CD4-positive, alpha-beta memory T cell (primary cell): ENCODE data around the gene STAT4. TPM values are rescaled to one million over a fixed set of nuclear protein-coding genes. Genes with fewer than 3 reads are reported as not detected.

Experiments used
- CTCF ChIA-PET: fragments of 350-600 bp; sonication (Branson Sonifier 250); formaldehyde crosslinking; loops from one replicate; lab custom pipeline; 2021; ENCODE audit warnings: inconsistent platforms; ENCODE audit not compliant: partially characterized antibody; lab: Charles Lee
- POLR2A ChIA-PET: fragments of 350-600 bp; sonication (Branson Sonifier 250); formaldehyde crosslinking; loops from one replicate; lab custom pipeline; 2021; ENCODE audit not compliant: partially characterized antibody; lab: Charles Lee
- DNase-seq, 5 donors: peaks; one replicate each; pipeline versions ENCODE4 v3.0.0 to v3.0.0-alpha.2; 2020 to 2022; ENCODE audit warnings: mixed read lengths in 1 of 5
- H3K27ac ChIP-seq: one replicate; pipeline ENCODE4 v1.7.0; 2013; ENCODE audit warnings: low read depth, low read length
- H3K27me3 ChIP-seq: 2 replicates; pipeline ENCODE4 v1.7.0; 2013; ENCODE audit warnings: mild to moderate bottlenecking, low read length, moderate library complexity; ENCODE audit not compliant: insufficient read depth
- H3K36me3 ChIP-seq: 2 replicates; pipeline ENCODE4 v1.7.0; 2013; ENCODE audit warnings: mild to moderate bottlenecking, low read length, moderate library complexity; ENCODE audit not compliant: insufficient read depth
- H3K4me1 ChIP-seq: 2 replicates; pipeline ENCODE4 v1.7.0; 2013; ENCODE audit warnings: mild to moderate bottlenecking, low read length, moderate library complexity; ENCODE audit not compliant: insufficient read depth
- H3K4me3 ChIP-seq, 2 donors: one replicate each; pipeline ENCODE4 v1.7.0; 2013; ENCODE audit warnings: low read length in 2 of 2, mild to moderate bottlenecking in 1 of 2
- H3K9me3 ChIP-seq, 2 donors: one replicate each; pipeline ENCODE4 v1.7.0; 2013; ENCODE audit warnings: low read length in 2 of 2, control low read depth in 1 of 2; ENCODE audit not compliant: control insufficient read depth in 1 of 2
- H3K27ac Mint-ChIP-seq, 7 donors: one replicate each; pipeline ENCODE4 v1.8.0; 2020 to 2021; ENCODE audit warnings: mixed read lengths in 7 of 7, mild to moderate bottlenecking in 6 of 7, inconsistent platforms in 3 of 7, moderate library complexity in 3 of 7
- H3K27me3 Mint-ChIP-seq, 2 donors: one replicate each; pipeline ENCODE4 v1.8.0; 2020 to 2021; ENCODE audit warnings: mixed read lengths in 2 of 2
- H3K36me3 Mint-ChIP-seq, 2 donors: one replicate each; pipeline ENCODE4 v1.8.0; 2020 to 2021; ENCODE audit warnings: mixed read lengths in 2 of 2, inconsistent platforms in 1 of 2, mild to moderate bottlenecking in 1 of 2
- H3K4me1 Mint-ChIP-seq, 4 donors: one replicate each; pipeline ENCODE4 v1.8.0; 2020 to 2021; ENCODE audit warnings: mixed read lengths in 4 of 4, mild to moderate bottlenecking in 1 of 4
- H3K4me3 Mint-ChIP-seq, 8 donors: one replicate each; pipeline ENCODE4 v1.8.0; 2020 to 2021; ENCODE audit warnings: mixed read lengths in 8 of 8, mild to moderate bottlenecking in 7 of 8, moderate library complexity in 6 of 8, inconsistent platforms in 3 of 8
- H3K9me3 Mint-ChIP-seq, 8 donors: one replicate each; pipeline ENCODE4 v1.8.0; 2020 to 2021; ENCODE audit warnings: mixed read lengths in 8 of 8, mild to moderate bottlenecking in 5 of 8, inconsistent platforms in 3 of 8, moderate library complexity in 1 of 8
- intact Hi-C: fragments of 100-400 bp; cut with micrococcal nuclease; formaldehyde crosslinking; loops from one replicate; pipeline ENCODE4 v1.15.1; 2023
- polyA plus RNA-seq, 2 donors: library from polyadenylated mRNA; unstranded; fragments of 300-500 nt; fragmentation: Illumina TruSeq; gene quantifications; one replicate each; pipeline ENCODE4 v1.2.3, GENCODE V29; 2021
- total RNA-seq, 2 experiments: library from RNA; stranded (reverse); gene quantifications; one replicate each; pipeline ENCODE4 v1.2.3, GENCODE V29; 2021

Gene STAT4
- total and polyA plus RNA-seq, 4 experiments from 2014 or later = 69.7 to 119 (median 95.3) TPM

DNA sequence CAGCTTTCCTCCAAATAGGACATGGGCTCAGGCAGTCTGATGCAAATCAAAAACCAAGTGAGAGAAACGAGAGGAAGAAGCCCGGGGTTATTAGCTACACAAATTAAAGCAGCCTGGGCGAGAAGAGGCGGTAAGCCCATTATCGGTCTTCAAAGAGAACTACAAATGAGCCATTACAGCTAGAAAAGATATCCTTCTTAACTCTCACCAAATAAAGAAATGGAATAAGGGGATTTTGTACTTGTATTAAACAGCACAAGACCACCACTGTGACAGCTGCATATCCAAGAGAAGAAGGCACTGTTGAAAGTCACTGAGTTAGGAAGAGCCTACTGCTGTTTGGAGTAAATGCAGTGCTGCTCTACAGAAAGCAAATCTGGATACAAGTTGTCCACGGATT, 169.5 kb downstream of the STAT4 start:
- peaks cover 5% of the 10 kb centered on the region for H3K4me1 ChIP-seq
- Mint-ChIP-seq H3K27me3 (no peaks in the 10 kb centered on the region), H3K27ac (peak overlapping the region; percentile 48 to 87 (median 66)), H3K36me3 (peaks cover 94 to 95% of the 10 kb centered on the region in 2 donors), H3K4me1 (peaks cover 22 to 38% (median 28%) of the 10 kb centered on the region in 4 donors), H3K9me3 (peaks cover 0 to 4% (median 0%) of the 10 kb centered on the region in 8 donors), H3K4me3 (no peak overlapping the region)
- H3K36me3 ChIP-seq = peaks cover 99% of the 10 kb centered on the region
- DNase-seq = no peak
- H3K9me3 ChIP-seq = no peaks in the 10 kb centered on the region
- no peak overlapping the region for H3K4me3 ChIP-seq
- H3K27me3 ChIP-seq = no peaks in the 10 kb centered on the region
- ChIA-PET POLR2A (interaction anchor here (0.8 kb wide), 1 partner anchor 31 kb away, joined by 3 read pairs; no protein-coding TSS in a partner anchor), CTCF (interaction anchor here (0.5 to 1.2 kb wide), 2 partner anchors 49 to 584 kb away, joined by 3 read pairs; no protein-coding TSS in a partner anchor)
- intact Hi-C loops = no loop called here
- H3K27ac ChIP-seq = no peak overlapping the region

DNA sequence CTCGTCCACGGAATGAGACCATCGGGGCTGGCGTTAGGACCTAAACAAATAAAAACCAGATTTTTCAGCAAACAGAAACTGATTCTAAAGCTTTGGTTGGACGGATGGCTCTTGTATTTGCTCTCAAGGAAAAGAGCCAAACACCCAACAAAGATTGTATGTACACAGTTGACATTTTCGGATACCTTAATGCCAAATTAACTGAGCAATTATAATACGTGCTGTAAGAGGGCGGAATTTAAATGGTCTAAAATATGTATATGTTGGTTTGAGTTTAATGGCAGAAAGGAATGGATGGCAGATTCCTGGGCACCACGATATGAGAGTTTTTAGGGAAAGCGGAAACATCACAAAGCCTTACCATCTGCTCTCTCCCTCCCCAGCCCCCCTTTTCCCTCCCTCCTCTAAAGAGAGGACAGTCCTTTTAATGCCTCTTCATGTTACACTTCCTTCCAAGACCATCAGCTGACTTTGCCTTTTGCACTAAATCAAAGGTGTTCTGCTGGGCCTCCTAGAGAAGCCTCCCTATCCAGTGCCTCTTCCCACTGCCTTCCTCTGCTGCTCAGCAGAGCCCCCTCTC, 170.1 kb downstream of the STAT4 start:
- Histone ChIP-seq H3K36me3 (peaks cover 99% of the 10 kb centered on the region), H3K4me1 (no peaks in the 10 kb centered on the region), H3K9me3 (no peaks in the 10 kb centered on the region), H3K4me3 (no peak overlapping the region), H3K27ac (no peak overlapping the region), H3K27me3 (no peaks in the 10 kb centered on the region)
- ChIA-PET CTCF (interaction anchor here (1.2 kb wide), 1 partner anchor 49 kb away, joined by 3 read pairs; no protein-coding TSS in a partner anchor), POLR2A (interaction anchor here (0.8 kb wide), 1 partner anchor 32 kb away, joined by 3 read pairs; no protein-coding TSS in a partner anchor)
- peaks cover 22 to 38% (median 26%) of the 10 kb centered on the region in 4 donors for H3K4me1 Mint-ChIP-seq
- H3K36me3 Mint-ChIP-seq = peaks cover 92 to 95% of the 10 kb centered on the region in 2 donors
- DNase-seq = no peak
- peaks cover 0 to 4% (median 0%) of the 10 kb centered on the region in 8 donors for H3K9me3 Mint-ChIP-seq
- intact Hi-C loops = no loop called here
- peak overlapping the region; percentile 48 to 87 (median 83) for H3K27ac Mint-ChIP-seq
- no peak overlapping the region for H3K4me3 Mint-ChIP-seq
- no peaks in the 10 kb centered on the region for H3K27me3 Mint-ChIP-seq

DNA sequence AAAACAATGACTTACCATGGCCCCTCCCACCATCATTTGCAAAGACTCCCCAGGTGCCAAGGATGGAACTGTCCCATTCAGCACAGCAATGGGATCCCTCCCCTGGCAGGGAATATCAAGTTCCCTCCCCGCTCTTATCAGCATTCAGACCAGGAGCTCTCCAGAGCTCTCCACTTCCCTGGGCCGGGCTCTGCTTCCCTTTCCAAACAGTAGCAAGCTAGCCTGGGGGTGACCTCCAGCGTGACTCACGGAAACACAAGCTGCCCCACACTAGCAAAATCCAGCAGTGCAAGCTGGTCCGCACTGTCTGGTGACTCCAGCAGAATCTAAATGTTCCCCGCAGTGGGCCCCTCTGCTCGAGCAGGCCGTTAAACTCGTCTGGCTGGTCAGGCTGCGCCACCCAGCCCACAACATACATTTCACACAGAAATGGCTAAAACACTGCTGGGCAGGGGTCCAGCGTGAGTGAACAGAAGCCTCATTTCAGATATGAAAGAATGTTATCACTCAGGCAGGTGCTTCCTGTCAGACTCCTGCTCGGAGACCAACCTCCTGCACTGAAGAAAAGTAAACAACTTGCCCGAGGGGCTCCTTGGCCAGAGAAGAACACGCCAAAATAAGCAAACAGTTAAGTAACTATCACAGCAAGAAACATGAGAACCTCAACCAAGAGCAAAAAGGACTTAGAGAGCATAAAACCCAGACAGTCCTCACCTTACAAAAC, 170.7 kb downstream of the STAT4 start:
- H3K4me3 Mint-ChIP-seq = no peak overlapping the region
- Histone ChIP-seq H3K27me3 (no peaks in the 10 kb centered on the region), H3K9me3 (no peaks in the 10 kb centered on the region), H3K27ac (no peak overlapping the region), H3K4me1 (no peaks in the 10 kb centered on the region), H3K36me3 (peaks cover 99% of the 10 kb centered on the region), H3K4me3 (no peak overlapping the region)
- peaks cover 20 to 32% (median 23%) of the 10 kb centered on the region in 4 donors for H3K4me1 Mint-ChIP-seq
- ChIA-PET CTCF (interaction anchor here (1.2 kb wide), 1 partner anchor 50 kb away, joined by 3 read pairs; no protein-coding TSS in a partner anchor), POLR2A (interaction anchor here (0.8 kb wide), 1 partner anchor 32 kb away, joined by 3 read pairs; no protein-coding TSS in a partner anchor)
- H3K9me3 Mint-ChIP-seq = peaks cover 0 to 4% (median 0%) of the 10 kb centered on the region in 8 donors
- intact Hi-C loops = no loop called here
- H3K27ac Mint-ChIP-seq = peak overlapping the region; percentile 57 to 87 (median 74)
- peaks cover 92 to 95% of the 10 kb centered on the region in 2 donors for H3K36me3 Mint-ChIP-seq
- DNase-seq = no peak
- no peaks in the 10 kb centered on the region for H3K27me3 Mint-ChIP-seq

Other genes starting within 250 kb of the STAT4 start
- gene STAT1, start 136.8 kb downstream of the STAT4 start, total RNA-seq = 100 to 1,000 TPM; 130 TPM
- gene STAT1, start 136.8 kb downstream of the STAT4 start, polyA plus RNA-seq = 100 to 1,000 TPM; 221 to 230 TPM
- under 1 TPM; 0.12 to 0.14 TPM for gene MYO1B, start 94.4 kb upstream of the STAT4 start, total RNA-seq
- gene MYO1B, start 94.4 kb upstream of the STAT4 start, polyA plus RNA-seq = under 1 TPM; 0.20 to 0.38 TPM